ENCODE data around the gene DNTT.

- TF ChIP-seq, protein P1, sequence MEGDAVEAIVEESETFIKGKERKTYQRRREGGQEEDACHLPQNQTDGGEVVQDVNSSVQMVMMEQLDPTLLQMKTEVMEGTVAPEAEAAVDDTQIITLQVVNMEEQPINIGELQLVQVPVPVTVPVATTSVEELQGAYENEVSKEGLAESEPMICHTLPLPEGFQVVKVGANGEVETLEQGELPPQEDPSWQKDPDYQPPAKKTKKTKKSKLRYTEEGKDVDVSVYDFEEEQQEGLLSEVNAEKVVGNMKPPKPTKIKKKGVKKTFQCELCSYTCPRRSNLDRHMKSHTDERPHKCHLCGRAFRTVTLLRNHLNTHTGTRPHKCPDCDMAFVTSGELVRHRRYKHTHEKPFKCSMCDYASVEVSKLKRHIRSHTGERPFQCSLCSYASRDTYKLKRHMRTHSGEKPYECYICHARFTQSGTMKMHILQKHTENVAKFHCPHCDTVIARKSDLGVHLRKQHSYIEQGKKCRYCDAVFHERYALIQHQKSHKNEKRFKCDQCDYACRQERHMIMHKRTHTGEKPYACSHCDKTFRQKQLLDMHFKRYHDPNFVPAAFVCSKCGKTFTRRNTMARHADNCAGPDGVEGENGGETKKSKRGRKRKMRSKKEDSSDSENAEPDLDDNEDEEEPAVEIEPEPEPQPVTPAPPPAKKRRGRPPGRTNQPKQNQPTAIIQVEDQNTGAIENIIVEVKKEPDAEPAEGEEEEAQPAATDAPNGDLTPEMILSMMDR (IDR thresholded peaks at IDR 0.05), result no peak
- TF ChIP-seq POLR2A (IDR thresholded peaks at IDR 0.05), result no peak
Measured at GRCh38 chr10:96279191-96279641, 25.0 kb upstream of the DNTT start.

Measured in testis (tissue), 2 donors.